H1 (cell line): Measurements from ENCODE around the gene OCSTAMP.

Experiments used
- GABPA ChIP-seq: IDR thresholded peaks from 2 replicates; pipeline ENCODE4 v1.6.1; 2011; ENCODE audit warnings: mild to moderate bottlenecking, low read length, moderate library complexity, borderline replicate concordance; ENCODE audit not compliant: insufficient read depth
- POLR2A ChIP-seq, 2 experiments: IDR thresholded peaks; 1 replicate in 1 of 2; 2 replicates in 1 of 2; pipeline ENCODE4 v1.6.1; 2011; ENCODE audit warnings: low read depth in 2 of 2, low read length in 2 of 2, mild to moderate bottlenecking in 2 of 2; ENCODE audit errors: control extremely low read depth in 1 of 2
- POLR2AphosphoS5 ChIP-seq: IDR thresholded peaks from 2 replicates; pipeline ENCODE4 v1.6.1; 2011; ENCODE audit warnings: low read depth, low read length
- SP1 ChIP-seq: IDR thresholded peaks from 2 replicates; pipeline ENCODE4 v1.6.1; 2011; ENCODE audit warnings: low read depth, low read length
- TEAD4 ChIP-seq: IDR thresholded peaks from 2 replicates; pipeline ENCODE4 v1.6.1; 2012; ENCODE audit warnings: low read depth, low read length, inconsistent platforms, mixed read lengths
- TF ChIP-seq, protein P1 (sequence below), 3 experiments: IDR thresholded peaks; 1 replicate in 2 of 3; 2 replicates in 1 of 3; pipeline versions ENCODE4 v1.5.1 to v1.6.1; 2011; ENCODE audit warnings: low read length in 3 of 3, mild to moderate bottlenecking in 3 of 3, inconsistent platforms in 2 of 3, low read depth in 1 of 3, moderate library complexity in 1 of 3; ENCODE audit not compliant: insufficient read depth in 1 of 3; ENCODE audit errors: control extremely low read depth in 1 of 3

GRCh38 chr20:46551522-46552381, 1.3 kb upstream of the OCSTAMP start:
- TF ChIP-seq, protein P1, sequence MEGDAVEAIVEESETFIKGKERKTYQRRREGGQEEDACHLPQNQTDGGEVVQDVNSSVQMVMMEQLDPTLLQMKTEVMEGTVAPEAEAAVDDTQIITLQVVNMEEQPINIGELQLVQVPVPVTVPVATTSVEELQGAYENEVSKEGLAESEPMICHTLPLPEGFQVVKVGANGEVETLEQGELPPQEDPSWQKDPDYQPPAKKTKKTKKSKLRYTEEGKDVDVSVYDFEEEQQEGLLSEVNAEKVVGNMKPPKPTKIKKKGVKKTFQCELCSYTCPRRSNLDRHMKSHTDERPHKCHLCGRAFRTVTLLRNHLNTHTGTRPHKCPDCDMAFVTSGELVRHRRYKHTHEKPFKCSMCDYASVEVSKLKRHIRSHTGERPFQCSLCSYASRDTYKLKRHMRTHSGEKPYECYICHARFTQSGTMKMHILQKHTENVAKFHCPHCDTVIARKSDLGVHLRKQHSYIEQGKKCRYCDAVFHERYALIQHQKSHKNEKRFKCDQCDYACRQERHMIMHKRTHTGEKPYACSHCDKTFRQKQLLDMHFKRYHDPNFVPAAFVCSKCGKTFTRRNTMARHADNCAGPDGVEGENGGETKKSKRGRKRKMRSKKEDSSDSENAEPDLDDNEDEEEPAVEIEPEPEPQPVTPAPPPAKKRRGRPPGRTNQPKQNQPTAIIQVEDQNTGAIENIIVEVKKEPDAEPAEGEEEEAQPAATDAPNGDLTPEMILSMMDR (IDR thresholded peaks at IDR 0.05; ENCODE audit: control extremely low read depth in 1 of 3, insufficient read depth in 1 of 3, low read depth in 1 of 3, low read length in 3 of 3): no peak
- TF ChIP-seq POLR2A (IDR thresholded peaks at IDR 0.05; ENCODE audit: control extremely low read depth in 1 of 2, low read depth in 2 of 2, low read length in 2 of 2) (no peak), SP1 (no peak), TEAD4 (no peak), GABPA (no peak), POLR2AphosphoS5 (no peak)
